Tibial nerve (tissue), 4 donors: ENCODE data around the gene SETD2. TPM values are rescaled to one million over a fixed set of nuclear protein-coding genes. Genes with fewer than 3 reads are reported as not detected.
A peak's percentile ranks its signal among the peaks of the same experiment; 100 is the strongest.

Experiments used
- DNase-seq, 2 donors: peaks; one replicate each; pipeline ENCODE4 v3.0.0-alpha.2; 2019; ENCODE audit warnings: low spot score in 2 of 2
- H3K27ac ChIP-seq, 4 donors: fragments of 200-600 bp; sonication (generic) in 3 of 4; one replicate each; pipeline ENCODE4 v1.5.1; 2017 to 2019; ENCODE audit warnings: mild to moderate bottlenecking in 1 of 4
- H3K27me3 ChIP-seq, 2 donors: fragments of 200-600 bp; sonication (generic) in 1 of 2; one replicate each; pipeline versions ENCODE4 v1.5.1 to v1.6.0; 2017 to 2019
- H3K36me3 ChIP-seq, 3 donors: fragments of 200-600 bp; sonication (generic); one replicate each; pipeline ENCODE4 v1.5.1; 2018 to 2019
- H3K4me1 ChIP-seq, 4 donors: fragments of 200-600 bp; sonication (generic) in 3 of 4; one replicate each; pipeline ENCODE4 v1.5.1; 2017 to 2019
- H3K4me3 ChIP-seq, 4 donors: fragments of 200-600 bp; sonication (generic) in 3 of 4; one replicate each; pipeline ENCODE4 v1.5.1; 2017 to 2019; ENCODE audit warnings: mild to moderate bottlenecking in 1 of 4, moderate library complexity in 1 of 4
- H3K9me3 ChIP-seq, 4 donors: fragments of 200-600 bp; sonication (generic) in 3 of 4; one replicate each; pipeline ENCODE4 v1.5.1; 2017 to 2019
- EP300 ChIP-seq, 2 donors: sonication (generic); formaldehyde crosslinking; IDR thresholded peaks; one replicate each; pipeline ENCODE4 v1.6.1; 2017; ENCODE audit warnings: antibody characterized with exemption in 2 of 2, mild to moderate bottlenecking in 1 of 2
- POLR2A ChIP-seq, 2 donors: fragments of 450-650 bp; IDR thresholded peaks; one replicate each; pipeline ENCODE4 v1.6.1; 2017; ENCODE audit warnings: antibody characterized with exemption in 2 of 2, mild to moderate bottlenecking in 2 of 2, moderate library complexity in 2 of 2
- WGBS, 2 donors: methylation state at CpG; one replicate each; pipeline ENCODE4 v1.1.5; 2018; 5-methylcytosine and 5-hydroxymethylcytosine counted together
- total RNA-seq, 4 donors: library from RNA; depleted of rRNA; stranded (reverse); fragments of >200 nt; gene quantifications; one replicate each; pipeline ENCODE4 v1.1.0, GENCODE V29; 2016
- TF ChIP-seq, protein P1 (sequence below), 5 experiments: fragments of 200-600 bp in 3 of 5; fragments of 450-650 bp in 2 of 5; sonication (generic) in 3 of 5; IDR thresholded peaks; one replicate each; pipeline ENCODE4 v1.5.1; 2016 to 2019; ENCODE audit warnings: antibody characterized with exemption in 5 of 5, mild to moderate bottlenecking in 3 of 5, moderate library complexity in 2 of 5

SETD2 gene
- total RNA-seq, 4 donors from 2014 or later: 55.5 to 69.6 (median 64.7) TPM

DNA sequence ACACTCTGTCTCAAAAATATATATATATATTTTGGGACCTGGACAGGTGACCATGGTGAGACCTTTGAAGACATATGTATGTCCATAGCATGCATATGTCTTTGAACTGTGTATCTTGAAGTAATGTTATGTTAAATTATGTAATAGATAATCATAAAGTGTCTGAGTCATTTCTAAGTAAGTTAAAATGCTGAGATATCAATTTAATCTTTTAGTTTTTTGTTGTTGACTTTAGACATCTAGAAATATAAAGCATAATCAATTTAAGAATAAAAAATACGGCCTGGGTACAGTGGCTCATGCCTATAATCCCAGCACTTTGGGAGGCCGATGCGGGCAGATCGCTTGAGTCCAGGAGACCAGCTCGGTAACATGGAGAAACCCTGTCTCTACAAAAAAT, 12.7 kb upstream of the SETD2 start:
- Histone ChIP-seq H3K4me3 (no peak overlapping the region), H3K27ac (no peak overlapping the region), H3K36me3 (peaks cover 0 to 42% (median 0%) of the 10 kb centered on the region in 3 donors), H3K27me3 (no peaks in the 10 kb centered on the region), H3K9me3 (no peaks in the 10 kb centered on the region), H3K4me1 (no peaks in the 10 kb centered on the region)
- no peak for DNase-seq
- TF ChIP-seq POLR2A (IDR thresholded peaks at IDR 0.05) (no peak), EP300 (IDR thresholded peaks at IDR 0.05) (no peak)
- TF ChIP-seq, protein P1, sequence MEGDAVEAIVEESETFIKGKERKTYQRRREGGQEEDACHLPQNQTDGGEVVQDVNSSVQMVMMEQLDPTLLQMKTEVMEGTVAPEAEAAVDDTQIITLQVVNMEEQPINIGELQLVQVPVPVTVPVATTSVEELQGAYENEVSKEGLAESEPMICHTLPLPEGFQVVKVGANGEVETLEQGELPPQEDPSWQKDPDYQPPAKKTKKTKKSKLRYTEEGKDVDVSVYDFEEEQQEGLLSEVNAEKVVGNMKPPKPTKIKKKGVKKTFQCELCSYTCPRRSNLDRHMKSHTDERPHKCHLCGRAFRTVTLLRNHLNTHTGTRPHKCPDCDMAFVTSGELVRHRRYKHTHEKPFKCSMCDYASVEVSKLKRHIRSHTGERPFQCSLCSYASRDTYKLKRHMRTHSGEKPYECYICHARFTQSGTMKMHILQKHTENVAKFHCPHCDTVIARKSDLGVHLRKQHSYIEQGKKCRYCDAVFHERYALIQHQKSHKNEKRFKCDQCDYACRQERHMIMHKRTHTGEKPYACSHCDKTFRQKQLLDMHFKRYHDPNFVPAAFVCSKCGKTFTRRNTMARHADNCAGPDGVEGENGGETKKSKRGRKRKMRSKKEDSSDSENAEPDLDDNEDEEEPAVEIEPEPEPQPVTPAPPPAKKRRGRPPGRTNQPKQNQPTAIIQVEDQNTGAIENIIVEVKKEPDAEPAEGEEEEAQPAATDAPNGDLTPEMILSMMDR (IDR thresholded peaks at IDR 0.05): no peak
- WGBS, 2 donors: 91 to 95% methylated on average over 5 of the region's 5 CpGs

GRCh38 chr3:47163169-47164006, 525 bp downstream of the SETD2 start:
- Histone ChIP-seq H3K4me3 (peak overlapping the region; percentile 63 to 99 (median 91)), H3K27me3 (no peaks in the 10 kb centered on the region), H3K36me3 (no peaks in the 10 kb centered on the region), H3K4me1 (peaks cover 0 to 61% (median 38%) of the 10 kb centered on the region in 4 donors), H3K9me3 (no peaks in the 10 kb centered on the region), H3K27ac (peak overlapping the region; percentile 74 to 98 (median 96))
- no peak for TF ChIP-seq POLR2A (IDR thresholded peaks at IDR 0.05)
- TF ChIP-seq EP300 (IDR thresholded peaks at IDR 0.05): peak in 1 of 2 donors; percentile 24
- DNase-seq: peak; percentile 13 to 14
- 0% methylated on average over 4 to 16 of the region's 106 CpGs for WGBS, 2 donors

- 2 to 3% methylated on average over 10 of the region's 10 CpGs for WGBS, 2 donors
These were observed 1.2 kb downstream of the SETD2 start for GRCh38 chr3:47162697-47163168.

GRCh38 chr3:47161983-47162696, 1.8 kb downstream of the SETD2 start:
- Histone ChIP-seq H3K36me3 (no peaks in the 10 kb centered on the region), H3K4me3 (peak overlapping the region in 3 of 4 donors; percentile 85 to 99 (median 97)), H3K9me3 (no peaks in the 10 kb centered on the region), H3K4me1 (peaks cover 0 to 74% (median 40%) of the 10 kb centered on the region in 4 donors), H3K27me3 (no peaks in the 10 kb centered on the region), H3K27ac (peak overlapping the region in 2 of 4 donors; percentile 97 to 98)
- TF ChIP-seq POLR2A (IDR thresholded peaks at IDR 0.05): no peak
- TF ChIP-seq, protein P1 (IDR thresholded peaks at IDR 0.05): no peak
- no peak for TF ChIP-seq EP300 (IDR thresholded peaks at IDR 0.05)
- DNase-seq: no peak
- WGBS, 2 donors: 18 to 19% methylated on average over 4 of the region's 4 CpGs

More at GRCh38 chr3:47162697-47163168, 1.2 kb downstream of the SETD2 start:
- no peaks in the 10 kb centered on the region for H3K36me3 ChIP-seq
- no peaks in the 10 kb centered on the region for H3K9me3 ChIP-seq
- peaks cover 0 to 68% (median 40%) of the 10 kb centered on the region in 4 donors for H3K4me1 ChIP-seq
- no peaks in the 10 kb centered on the region for H3K27me3 ChIP-seq
- peak overlapping the region; percentile 74 to 98 (median 96) for H3K27ac ChIP-seq
- peak overlapping the region; percentile 63 to 99 (median 91) for H3K4me3 ChIP-seq
- DNase-seq: no peak
- TF ChIP-seq, protein P1 (IDR thresholded peaks at IDR 0.05): no peak
- TF ChIP-seq EP300 (IDR thresholded peaks at IDR 0.05): no peak
- TF ChIP-seq POLR2A (IDR thresholded peaks at IDR 0.05): no peak

GRCh38 chr3:47159820-47160219, 4.1 kb downstream of the SETD2 start:
- no peak overlapping the region for H3K4me3 ChIP-seq
- WGBS, 2 donors: 72 to 77% methylated on average over 3 of the region's 3 CpGs
- H3K27ac ChIP-seq: peak overlapping the region in 1 of 4 donors; percentile 14
- H3K4me1 ChIP-seq: peaks cover 0 to 77% (median 34%) of the 10 kb centered on the region in 4 donors
- no peaks in the 10 kb centered on the region for H3K27me3 ChIP-seq
- TF ChIP-seq, protein P1 (IDR thresholded peaks at IDR 0.05): no peak
- TF ChIP-seq POLR2A (IDR thresholded peaks at IDR 0.05): no peak
- DNase-seq: no peak
- H3K36me3 ChIP-seq: no peaks in the 10 kb centered on the region
- H3K9me3 ChIP-seq: no peaks in the 10 kb centered on the region
